ENCODE measurements around the gene ZNF653. TPM values are rescaled to one million over a fixed set of nuclear protein-coding genes. Genes with fewer than 3 reads are reported as not detected.

Gene ZNF653
- total and polyA plus RNA-seq, 2 of the 8 experiments (the other 6 are each of a cell fraction or from before 2014, with no cell fraction given) = 7.0 to 7.9 TPM

GRCh38 chr19:11437955-11438354 is 67.7 kb downstream of the ZNF653 start (continued):
- no peak for TF ChIP-seq SP1 (IDR thresholded peaks at IDR 0.05; ENCODE audit: low read depth, low read length)
